SK-N-MC (cell line): ENCODE results near the gene TCHP.

Source experiments
- EZH2 ChIP-seq: fragments of 200-600 bp; sonication (generic); IDR thresholded peaks from one replicate; pipeline ENCODE4 v1.6.1; 2017; ENCODE audit warnings: antibody characterized with exemption
- FOXP2 ChIP-seq: optimal IDR thresholded peaks from 2 replicates; pipeline ENCODE3; 2011; ENCODE audit warnings: mild to moderate bottlenecking, moderate library complexity; ENCODE audit not compliant: insufficient read depth; ENCODE audit errors: extremely low read length, control extremely low read depth
- POLR2AphosphoS5 ChIP-seq: IDR thresholded peaks from 2 replicates; pipeline ENCODE4 v1.6.1; 2012; ENCODE audit warnings: mild to moderate bottlenecking, low read depth, low read length, borderline replicate concordance

- no peak for TF ChIP-seq EZH2
- TF ChIP-seq POLR2AphosphoS5, result no peak
- TF ChIP-seq FOXP2, result no peak
Measured at GRCh38 chr12:109910969-109911348, 10.9 kb downstream of the TCHP start.
